ENCODE measurements around the gene ZNF468.
A peak's percentile ranks its signal among the peaks of the same experiment; 100 is the strongest.
"Not testable (repeated sequence)": the region's sequence is repeated elsewhere in the genome, so short reads cannot be mapped to it uniquely, and the experiment has no call there.

Gene ZNF468

GRCh38 chr19:52889076-52889475 lies 31.7 kb upstream of the ZNF468 start:
- H3K36me3 ChIP-seq (ENCODE audit: control insufficient read depth in 1 of 2, insufficient read depth in 2 of 2, low read length in 2 of 2) = peaks cover 26 to 57% of the 10 kb centered on the region in 2 donors
- no peak overlapping the region for H3K9ac ChIP-seq (ENCODE audit: low read depth in 1 of 2, low read length in 2 of 2)

DNA sequence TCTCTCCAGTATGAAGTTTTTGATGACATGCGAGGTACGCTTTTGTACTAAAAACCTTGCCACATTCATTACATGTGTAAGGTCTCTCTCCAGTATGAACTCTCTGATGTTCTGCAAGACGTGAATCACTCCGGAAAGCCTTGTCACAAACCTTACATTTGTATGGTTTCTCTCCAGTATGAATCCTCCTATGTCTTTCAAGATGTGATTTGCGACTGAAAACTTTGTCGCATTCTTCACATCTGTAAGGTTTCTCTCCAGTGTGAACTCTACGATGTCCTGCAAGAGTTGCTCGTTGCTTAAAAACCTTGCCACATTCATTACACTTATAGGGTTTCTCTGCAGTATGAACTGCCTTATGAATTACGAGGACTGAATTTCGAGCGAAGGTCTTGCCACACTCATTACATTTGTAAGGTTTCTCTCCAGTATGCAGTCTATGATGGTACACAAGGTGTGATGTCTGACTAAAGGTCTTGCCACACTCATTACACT lies 23.5 kb upstream of the ZNF468 start:
- peaks cover 63 to 65% of the 10 kb centered on the region in 2 donors for H3K9me3 ChIP-seq (ENCODE audit: control insufficient read depth in 1 of 2, low read length in 2 of 2)
- H3K27me3 ChIP-seq (ENCODE audit: control insufficient read depth in 1 of 2, insufficient read depth in 2 of 2, low read length in 2 of 2) = no peaks in the 10 kb centered on the region
- H3K9ac ChIP-seq (ENCODE audit: low read depth in 1 of 2, low read length in 2 of 2) = no peak overlapping the region
- peaks cover 29 to 70% of the 10 kb centered on the region in 2 donors for H3K36me3 ChIP-seq (ENCODE audit: control insufficient read depth in 1 of 2, insufficient read depth in 2 of 2, low read length in 2 of 2)
- no peak overlapping the region for H3K27ac ChIP-seq (ENCODE audit: low read depth, low read length)
- H3K4me3 ChIP-seq (ENCODE audit: low read depth in 1 of 2, low read length in 2 of 2) = peak overlapping the region in 1 of 2 donors; percentile 14
- no peaks in the 10 kb centered on the region for H3K4me1 ChIP-seq (ENCODE audit: control insufficient read depth in 1 of 2, insufficient read depth in 2 of 2, low read length in 2 of 2)

More at GRCh38 chr19:52889076-52889475, 31.7 kb upstream of the ZNF468 start:
- peaks cover 8 to 12% of the 10 kb centered on the region in 2 donors for H3K9me3 ChIP-seq (ENCODE audit: control insufficient read depth in 1 of 2, low read length in 2 of 2)
- H3K27ac ChIP-seq (ENCODE audit: low read depth, low read length) = no peak overlapping the region
- H3K27me3 ChIP-seq (ENCODE audit: control insufficient read depth in 1 of 2, insufficient read depth in 2 of 2, low read length in 2 of 2) = no peaks in the 10 kb centered on the region
- H3K4me1 ChIP-seq (ENCODE audit: control insufficient read depth in 1 of 2, insufficient read depth in 2 of 2, low read length in 2 of 2) = no peaks in the 10 kb centered on the region
- H3K4me3 ChIP-seq (ENCODE audit: low read depth in 1 of 2, low read length in 2 of 2) = no peak overlapping the region

- H3K4me3 ChIP-seq (ENCODE audit: low read depth in 1 of 2, low read length in 2 of 2); H3K9ac ChIP-seq (ENCODE audit: low read depth in 1 of 2, low read length in 2 of 2); H3K4me1 ChIP-seq (ENCODE audit: control insufficient read depth in 1 of 2, insufficient read depth in 2 of 2, low read length in 2 of 2); H3K27me3 ChIP-seq (ENCODE audit: control insufficient read depth in 1 of 2, insufficient read depth in 2 of 2, low read length in 2 of 2); H3K36me3 ChIP-seq (ENCODE audit: control insufficient read depth in 1 of 2, insufficient read depth in 2 of 2, low read length in 2 of 2); H3K27ac ChIP-seq (ENCODE audit: low read depth, low read length): not testable (repeated sequence)
- H3K9me3 ChIP-seq (ENCODE audit: control insufficient read depth in 1 of 2, low read length in 2 of 2) = peaks cover 12 to 14% of the 10 kb centered on the region in 2 donors
These were observed 15.6 kb upstream of the ZNF468 start for GRCh38 chr19:52872996-52873395.

DNA sequence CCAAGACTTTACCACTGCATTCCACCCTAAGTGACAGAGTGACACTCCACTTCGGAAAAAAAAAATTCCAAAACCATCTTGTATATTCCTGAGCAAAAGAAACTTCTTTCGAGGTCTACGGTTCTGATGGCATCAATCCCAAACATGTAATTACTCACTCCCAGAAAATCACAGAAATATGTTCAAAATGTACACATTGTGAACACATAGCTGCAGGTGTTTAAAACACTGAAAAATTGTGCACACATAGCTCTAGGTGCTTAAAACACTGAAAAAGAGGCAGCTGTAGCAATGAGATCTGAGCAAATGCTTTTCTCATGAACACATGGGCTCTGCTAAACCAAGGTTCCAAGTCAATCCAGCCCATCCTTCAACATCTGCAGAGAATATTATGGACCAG lies 14.0 kb upstream of the ZNF468 start:
- no peaks in the 10 kb centered on the region for H3K27me3 ChIP-seq (ENCODE audit: control insufficient read depth in 1 of 2, insufficient read depth in 2 of 2, low read length in 2 of 2)
- no peaks in the 10 kb centered on the region for H3K4me1 ChIP-seq (ENCODE audit: control insufficient read depth in 1 of 2, insufficient read depth in 2 of 2, low read length in 2 of 2)
- no peak overlapping the region for H3K27ac ChIP-seq (ENCODE audit: low read depth, low read length)
- no peaks in the 10 kb centered on the region for H3K36me3 ChIP-seq (ENCODE audit: control insufficient read depth in 1 of 2, insufficient read depth in 2 of 2, low read length in 2 of 2)
- H3K9ac ChIP-seq (ENCODE audit: low read depth in 1 of 2, low read length in 2 of 2) = no peak overlapping the region
- H3K9me3 ChIP-seq (ENCODE audit: control insufficient read depth in 1 of 2, low read length in 2 of 2) = peaks cover 0 to 1% of the 10 kb centered on the region in 2 donors
- no peak overlapping the region for H3K4me3 ChIP-seq (ENCODE audit: low read depth in 1 of 2, low read length in 2 of 2)

DNA sequence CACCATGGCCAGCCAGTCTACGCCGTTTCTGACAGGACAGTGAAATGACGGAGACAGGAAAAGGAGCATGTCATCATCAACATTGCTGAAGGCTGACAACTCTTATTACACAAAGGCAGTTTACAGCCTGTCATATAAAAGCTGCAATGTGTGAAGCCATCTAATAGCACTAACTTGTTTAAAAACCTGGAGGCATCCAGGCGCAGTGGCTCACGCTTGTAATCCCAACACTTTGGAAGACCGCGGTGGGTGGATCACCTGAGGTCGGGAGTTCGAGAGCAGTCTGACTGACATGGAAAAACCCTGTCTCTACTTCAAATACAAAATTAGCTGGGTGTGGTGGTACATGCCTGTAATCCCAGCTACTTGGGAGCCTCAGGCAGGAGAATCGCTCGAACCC lies 10.6 kb upstream of the ZNF468 start:
- H3K27me3 ChIP-seq (ENCODE audit: control insufficient read depth in 1 of 2, insufficient read depth in 2 of 2, low read length in 2 of 2); H3K4me3 ChIP-seq (ENCODE audit: low read depth in 1 of 2, low read length in 2 of 2); H3K36me3 ChIP-seq (ENCODE audit: control insufficient read depth in 1 of 2, insufficient read depth in 2 of 2, low read length in 2 of 2); H3K27ac ChIP-seq (ENCODE audit: low read depth, low read length); H3K9ac ChIP-seq (ENCODE audit: low read depth in 1 of 2, low read length in 2 of 2); H3K9me3 ChIP-seq (ENCODE audit: control insufficient read depth in 1 of 2, low read length in 2 of 2); H3K4me1 ChIP-seq (ENCODE audit: control insufficient read depth in 1 of 2, insufficient read depth in 2 of 2, low read length in 2 of 2): not testable (repeated sequence)

GRCh38 chr19:52856540-52857377 lies 660 bp downstream of the ZNF468 start:
- not testable (repeated sequence) for H3K4me1 ChIP-seq (ENCODE audit: control insufficient read depth in 1 of 2, insufficient read depth in 2 of 2, low read length in 2 of 2); H3K9me3 ChIP-seq (ENCODE audit: control insufficient read depth in 1 of 2, low read length in 2 of 2); H3K27ac ChIP-seq (ENCODE audit: low read depth, low read length); H3K27me3 ChIP-seq (ENCODE audit: control insufficient read depth in 1 of 2, insufficient read depth in 2 of 2, low read length in 2 of 2)
- Histone ChIP-seq H3K36me3 (ENCODE audit: control insufficient read depth in 1 of 2, insufficient read depth in 2 of 2, low read length in 2 of 2) (peaks cover 9 to 21% of the 10 kb centered on the region in 2 donors), H3K4me3 (ENCODE audit: low read depth in 1 of 2, low read length in 2 of 2) (peak overlapping the region; percentile 89 to 92), H3K9ac (ENCODE audit: low read depth in 1 of 2, low read length in 2 of 2) (peak overlapping the region; percentile 64 to 73)

- not testable (repeated sequence) for H3K9ac ChIP-seq (ENCODE audit: low read depth in 1 of 2, low read length in 2 of 2); H3K27ac ChIP-seq (ENCODE audit: low read depth, low read length); H3K4me1 ChIP-seq (ENCODE audit: control insufficient read depth in 1 of 2, insufficient read depth in 2 of 2, low read length in 2 of 2); H3K27me3 ChIP-seq (ENCODE audit: control insufficient read depth in 1 of 2, insufficient read depth in 2 of 2, low read length in 2 of 2); H3K4me3 ChIP-seq (ENCODE audit: low read depth in 1 of 2, low read length in 2 of 2)
- Histone ChIP-seq H3K36me3 (ENCODE audit: control insufficient read depth in 1 of 2, insufficient read depth in 2 of 2, low read length in 2 of 2) (peaks cover 28 to 91% of the 10 kb centered on the region in 2 donors), H3K9me3 (ENCODE audit: control insufficient read depth in 1 of 2, low read length in 2 of 2) (peaks cover 29 to 40% of the 10 kb centered on the region in 2 donors)
These were observed 10.1 kb downstream of the ZNF468 start for GRCh38 chr19:52847352-52847751.

DNA sequence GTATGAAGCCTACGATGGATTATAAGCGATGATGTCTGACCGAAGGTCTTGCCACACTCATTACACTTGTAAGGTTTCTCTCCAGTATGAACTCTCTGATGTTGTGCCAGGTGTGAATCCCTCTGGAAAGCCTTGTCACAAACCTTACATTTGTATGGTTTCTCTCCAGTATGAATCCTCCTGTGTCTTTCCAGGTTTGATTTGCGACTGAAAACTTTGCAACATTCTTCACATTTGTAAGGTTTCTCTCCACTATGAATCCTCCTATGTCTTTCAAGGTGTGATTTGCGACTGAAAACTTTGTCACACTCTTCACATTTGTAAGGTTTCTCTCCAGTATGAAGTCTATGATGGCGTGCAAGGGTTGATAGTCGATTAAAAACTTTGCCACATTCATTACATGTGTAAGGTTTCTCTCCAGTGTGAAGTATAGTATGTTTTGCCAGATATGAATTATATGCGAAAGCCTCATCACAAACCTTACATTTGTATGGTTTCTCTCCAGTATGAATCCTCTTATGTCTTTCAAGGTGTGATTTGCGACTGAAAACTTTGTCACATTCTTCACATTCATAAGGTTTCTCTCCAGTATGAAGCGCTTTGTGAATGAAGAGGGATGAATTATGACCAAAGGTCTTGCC lies 16.5 kb downstream of the ZNF468 start:
- Histone ChIP-seq H3K4me3 (ENCODE audit: low read depth in 1 of 2, low read length in 2 of 2) (peak overlapping the region in 1 of 2 donors; percentile 16), H3K9me3 (ENCODE audit: control insufficient read depth in 1 of 2, low read length in 2 of 2) (peaks cover 74 to 85% of the 10 kb centered on the region in 2 donors), H3K36me3 (ENCODE audit: control insufficient read depth in 1 of 2, insufficient read depth in 2 of 2, low read length in 2 of 2) (peaks cover 35 to 76% of the 10 kb centered on the region in 2 donors)
- not testable (repeated sequence) for H3K4me1 ChIP-seq (ENCODE audit: control insufficient read depth in 1 of 2, insufficient read depth in 2 of 2, low read length in 2 of 2); H3K9ac ChIP-seq (ENCODE audit: low read depth in 1 of 2, low read length in 2 of 2); H3K27me3 ChIP-seq (ENCODE audit: control insufficient read depth in 1 of 2, insufficient read depth in 2 of 2, low read length in 2 of 2); H3K27ac ChIP-seq (ENCODE audit: low read depth, low read length)

- not testable (repeated sequence) for H3K9ac ChIP-seq (ENCODE audit: low read depth in 1 of 2, low read length in 2 of 2); H3K27ac ChIP-seq (ENCODE audit: low read depth, low read length); H3K4me1 ChIP-seq (ENCODE audit: control insufficient read depth in 1 of 2, insufficient read depth in 2 of 2, low read length in 2 of 2); H3K36me3 ChIP-seq (ENCODE audit: control insufficient read depth in 1 of 2, insufficient read depth in 2 of 2, low read length in 2 of 2); H3K4me3 ChIP-seq (ENCODE audit: low read depth in 1 of 2, low read length in 2 of 2); H3K27me3 ChIP-seq (ENCODE audit: control insufficient read depth in 1 of 2, insufficient read depth in 2 of 2, low read length in 2 of 2)
- peaks cover 43 to 58% of the 10 kb centered on the region in 2 donors for H3K9me3 ChIP-seq (ENCODE audit: control insufficient read depth in 1 of 2, low read length in 2 of 2)
These were observed 23.1 kb downstream of the ZNF468 start for GRCh38 chr19:52834289-52834688.

DNA sequence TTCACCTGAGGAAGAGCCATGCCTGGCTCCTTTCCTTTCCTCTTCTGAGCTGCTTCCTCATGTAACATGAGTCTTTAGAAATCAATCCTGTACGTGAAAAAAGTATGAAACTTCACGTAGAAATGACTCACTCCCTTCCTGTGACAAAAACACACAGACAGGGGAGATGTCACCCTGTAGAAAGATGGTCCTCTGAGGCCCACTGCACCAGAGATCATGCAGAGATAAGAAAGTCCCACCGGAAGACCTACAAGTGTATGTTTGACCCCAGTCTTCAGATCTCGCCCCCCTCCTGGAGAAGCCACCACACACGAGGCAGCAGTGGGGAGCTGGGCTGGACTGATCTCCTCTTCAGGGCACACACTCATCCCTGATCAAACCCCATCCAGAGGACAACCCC lies 23.9 kb downstream of the ZNF468 start:
- peaks cover 36 to 50% of the 10 kb centered on the region in 2 donors for H3K9me3 ChIP-seq (ENCODE audit: control insufficient read depth in 1 of 2, low read length in 2 of 2)
- not testable (repeated sequence) for H3K27me3 ChIP-seq (ENCODE audit: control insufficient read depth in 1 of 2, insufficient read depth in 2 of 2, low read length in 2 of 2); H3K4me3 ChIP-seq (ENCODE audit: low read depth in 1 of 2, low read length in 2 of 2); H3K9ac ChIP-seq (ENCODE audit: low read depth in 1 of 2, low read length in 2 of 2); H3K27ac ChIP-seq (ENCODE audit: low read depth, low read length); H3K4me1 ChIP-seq (ENCODE audit: control insufficient read depth in 1 of 2, insufficient read depth in 2 of 2, low read length in 2 of 2); H3K36me3 ChIP-seq (ENCODE audit: control insufficient read depth in 1 of 2, insufficient read depth in 2 of 2, low read length in 2 of 2)
